Ishikawa (cell line): ENCODE results near the gene SCEL.

ENCODE experiments used
- CREB1 ChIP-seq: IDR thresholded peaks from 2 replicates; pipeline ENCODE4 v1.6.1; 2012; ENCODE audit warnings: low read depth
- EP300 ChIP-seq: IDR thresholded peaks from 2 replicates; pipeline ENCODE4 v1.6.1; 2012; ENCODE audit warnings: borderline replicate concordance
- TCF12 ChIP-seq: IDR thresholded peaks from 2 replicates; pipeline ENCODE4 v1.6.1; 2012; ENCODE audit warnings: low read depth
- TEAD4 ChIP-seq: IDR thresholded peaks from 2 replicates; pipeline ENCODE4 v1.6.1; 2012
- YY1 ChIP-seq: IDR thresholded peaks from 2 replicates; pipeline ENCODE4 v1.6.1; 2012; ENCODE audit warnings: low read depth
- TF ChIP-seq, protein P1 (sequence below): IDR thresholded peaks from 2 replicates; pipeline ENCODE4 v1.6.1; 2012

GRCh38 chr13:77620138-77620537 is 84.6 kb downstream of the SCEL start:
- TF ChIP-seq, protein P1, sequence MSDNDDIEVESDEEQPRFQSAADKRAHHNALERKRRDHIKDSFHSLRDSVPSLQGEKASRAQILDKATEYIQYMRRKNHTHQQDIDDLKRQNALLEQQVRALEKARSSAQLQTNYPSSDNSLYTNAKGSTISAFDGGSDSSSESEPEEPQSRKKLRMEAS: no peak
- TF ChIP-seq TCF12 (no peak), YY1 (no peak), TEAD4 (no peak), EP300 (no peak), CREB1 (no peak)
